NCI-H2029 (cell line): ENCODE measurements around the gene SMIM44.
A peak's percentile ranks its signal among the peaks of the same experiment; 100 is the strongest.

Source experiments
- DNase-seq: peaks from one replicate; lab custom pipeline; 2025; lab: John Stamatoyannopoulos, UW

SMIM44 gene

GRCh38 chr19:3500429-3501101, 17.3 kb upstream of the SMIM44 start, which contains the start of gene DOHH:
Gene DOHH (minus strand): TSS chr19:3500674. CDS start chr19:3496814, 3,860 bp downstream.
- DNase-seq: peak; percentile 95

GRCh38 chr19:3499738-3500428, 16.6 kb upstream of the SMIM44 start:
- no peak for DNase-seq

- DNase-seq: no peak
Measured at GRCh38 chr19:3497757-3498520, 14.7 kb upstream of the SMIM44 start.

GRCh38 chr19:3496392-3497273, 13.4 kb upstream of the SMIM44 start:
- no peak for DNase-seq

GRCh38 chr19:3494559-3494958, 11.3 kb upstream of the SMIM44 start:
- peak; percentile 34 for DNase-seq

GRCh38 chr19:3494051-3494450, 10.8 kb upstream of the SMIM44 start:
- DNase-seq: no peak

GRCh38 chr19:3493651-3494050, 10.4 kb upstream of the SMIM44 start:
- no peak for DNase-seq

GRCh38 chr19:3492919-3493318, 9.7 kb upstream of the SMIM44 start:
- DNase-seq: no peak

- no peak for DNase-seq
Measured at GRCh38 chr19:3492131-3492839, 9.0 kb upstream of the SMIM44 start.

GRCh38 chr19:3491396-3492119, 8.3 kb upstream of the SMIM44 start:
- DNase-seq: no peak

- DNase-seq: no peak
Measured at GRCh38 chr19:3482507-3483225, 575 bp downstream of the SMIM44 start.

GRCh38 chr19:3481241-3482090, 1.8 kb downstream of the SMIM44 start:
- DNase-seq: no peak

GRCh38 chr19:3480383-3481091, 2.7 kb downstream of the SMIM44 start, which contains the start of gene SMIM24:
Gene SMIM24 (minus strand): TSS chr19:3480525. CDS start chr19:3480463, 62 bp downstream.
- no peak for DNase-seq

GRCh38 chr19:3479834-3480215, 3.4 kb downstream of the SMIM44 start:
- peak; percentile 22 for DNase-seq

- no peak for DNase-seq
Measured at GRCh38 chr19:3479177-3479833, 3.9 kb downstream of the SMIM44 start.

- no peak for DNase-seq
Measured at GRCh38 chr19:3478409-3479176, 4.6 kb downstream of the SMIM44 start.

GRCh38 chr19:3477951-3478350, 5.3 kb downstream of the SMIM44 start:
- DNase-seq: no peak
